Lower leg skin (tissue), 3 donors: ENCODE data around the gene SIGLEC10.

Source experiments
- CTCF ChIP-seq, 3 donors: fragments of 450-650 bp; IDR thresholded peaks; one replicate each; pipeline ENCODE4 v1.5.1; 2016; ENCODE audit warnings: antibody characterized with exemption in 3 of 3, mild to moderate bottlenecking in 3 of 3, moderate library complexity in 2 of 3
- POLR2A ChIP-seq, 2 donors: fragments of 450-650 bp; IDR thresholded peaks; one replicate each; pipeline ENCODE4 v1.6.1; 2016 to 2017; ENCODE audit warnings: antibody characterized with exemption in 2 of 2, mild to moderate bottlenecking in 1 of 2, moderate library complexity in 1 of 2

- no peak for TF ChIP-seq CTCF (IDR thresholded peaks at IDR 0.05)
- no peak for TF ChIP-seq POLR2A (IDR thresholded peaks at IDR 0.05)
Measured at GRCh38 chr19:51389143-51389542, 28.3 kb downstream of the SIGLEC10 start.
